Cardiac fibroblast (primary cell): Measurements from ENCODE around the gene C12orf56.

Experiments used
- DNase-seq, 2 donors: peaks; one replicate each; pipeline versions ENCODE4 v3.0.0 to v3.0.0-alpha.2; 2010; ENCODE audit warnings: low read depth in 2 of 2
- H3K4me3 ChIP-seq, 2 donors: replicated peaks in 1 of 2; 1 replicate in 1 of 2; 2 replicates in 1 of 2; pipeline ENCODE4 v1.5.1; 2011; ENCODE audit warnings: low read depth in 2 of 2, low read length in 2 of 2, mild to moderate bottlenecking in 2 of 2, moderate library complexity in 1 of 2
- CTCF ChIP-seq: IDR thresholded peaks from one replicate; pipeline ENCODE4 v1.5.1; 2011; ENCODE audit warnings: low read depth, mild to moderate bottlenecking, low read length, inconsistent platforms

Gene C12orf56

GRCh38 chr12:64252681-64253080, 137.9 kb downstream of the C12orf56 start:
- TF ChIP-seq CTCF, result no peak

GRCh38 chr12:64243809-64244208, 146.7 kb downstream of the C12orf56 start:
- TF ChIP-seq CTCF, result no peak
- H3K4me3 ChIP-seq, result no peak overlapping the region
- no peak for DNase-seq

More at GRCh38 chr12:64252681-64253080, 137.9 kb downstream of the C12orf56 start:
- DNase-seq, result peak; percentile 87 to 94
- no peak overlapping the region for H3K4me3 ChIP-seq

- no peak for DNase-seq
- TF ChIP-seq CTCF, result no peak
- no peak overlapping the region for H3K4me3 ChIP-seq
Observed at GRCh38 chr12:64240781-64241180, 149.8 kb downstream of the C12orf56 start.

- no peak for DNase-seq
- TF ChIP-seq CTCF, result no peak
- no peak overlapping the region for H3K4me3 ChIP-seq
Observed at GRCh38 chr12:64237382-64237781, 153.2 kb downstream of the C12orf56 start.

- H3K4me3 ChIP-seq, result no peak overlapping the region
- TF ChIP-seq CTCF, result peak; percentile 21
Observed at GRCh38 chr12:64236549-64236948, 154.0 kb downstream of the C12orf56 start.

GRCh38 chr12:64232196-64232595, 158.4 kb downstream of the C12orf56 start:
- no peak overlapping the region for H3K4me3 ChIP-seq
- TF ChIP-seq CTCF, result no peak
- DNase-seq, result no peak

More at GRCh38 chr12:64236549-64236948, 154.0 kb downstream of the C12orf56 start:
- DNase-seq, result peak; percentile 37 to 58

GRCh38 chr12:64229796-64230195, 160.8 kb downstream of the C12orf56 start:
- H3K4me3 ChIP-seq, result no peak overlapping the region
- no peak for DNase-seq
- TF ChIP-seq CTCF, result no peak
